GM21528 (cell line): ENCODE data around the gene IKZF2.
"Not testable (repeated sequence)": the region's sequence is repeated elsewhere in the genome, so short reads cannot be mapped to it uniquely, and the experiment has no call there.

Source experiments
- ATAC-seq: cut with Tn5 transposase; IDR thresholded peaks from one replicate; pipeline ENCODE4 v1.9.1; 2021; ENCODE audit warnings: mild to moderate bottlenecking, moderate library complexity; ENCODE audit not compliant: unreplicated experiment, low FRiP score

The IKZF2 gene

GRCh38 chr2:213064099-213064498 lies 87.3 kb downstream of the IKZF2 start:
- ATAC-seq, result no peak

GRCh38 chr2:213057977-213058376 lies 93.4 kb downstream of the IKZF2 start:
- ATAC-seq, result no peak

GRCh38 chr2:213046431-213046830 lies 105.0 kb downstream of the IKZF2 start:
- no peak for ATAC-seq

GRCh38 chr2:213043566-213043965 lies 107.8 kb downstream of the IKZF2 start:
- no peak for ATAC-seq

- ATAC-seq, result no peak
Observed at GRCh38 chr2:213042262-213042661, 109.2 kb downstream of the IKZF2 start.

- ATAC-seq, result no peak
Observed at GRCh38 chr2:213036836-213037235, 114.6 kb downstream of the IKZF2 start.

GRCh38 chr2:213034585-213034984 lies 116.8 kb downstream of the IKZF2 start:
- no peak for ATAC-seq

- no peak for ATAC-seq
Observed at GRCh38 chr2:213032607-213033006, 118.8 kb downstream of the IKZF2 start.

- ATAC-seq, result peak; percentile 76
Observed at GRCh38 chr2:213022987-213023386, 128.4 kb downstream of the IKZF2 start.

- ATAC-seq, result peak; percentile 82
Observed at GRCh38 chr2:213021971-213022899, 129.2 kb downstream of the IKZF2 start.

GRCh38 chr2:213020913-213021312 lies 130.5 kb downstream of the IKZF2 start:
- ATAC-seq, result not testable (repeated sequence)

- no peak for ATAC-seq
Observed at GRCh38 chr2:213020268-213020667, 131.1 kb downstream of the IKZF2 start.

- ATAC-seq, result no peak
Observed at GRCh38 chr2:213019368-213019767, 132.0 kb downstream of the IKZF2 start.

- no peak for ATAC-seq
Observed at GRCh38 chr2:213018340-213018901, 133.0 kb downstream of the IKZF2 start.

- ATAC-seq, result no peak
Observed at GRCh38 chr2:213017404-213017803, 134.0 kb downstream of the IKZF2 start.

GRCh38 chr2:213016984-213017351 lies 134.4 kb downstream of the IKZF2 start:
- ATAC-seq, result no peak

- ATAC-seq, result no peak
Observed at GRCh38 chr2:213016166-213016983, 135.0 kb downstream of the IKZF2 start.

- peak; percentile 91 for ATAC-seq
Observed at GRCh38 chr2:213015387-213016165, 135.8 kb downstream of the IKZF2 start.

GRCh38 chr2:213013979-213014378 lies 137.4 kb downstream of the IKZF2 start:
- no peak for ATAC-seq

- ATAC-seq, result no peak
Observed at GRCh38 chr2:213011505-213011904, 139.9 kb downstream of the IKZF2 start.
